ENCODE data around the gene SP100. TPM values are rescaled to one million over a fixed set of nuclear protein-coding genes. Genes with fewer than 3 reads are reported as not detected.
A peak's percentile ranks its signal among the peaks of the same experiment; 100 is the strongest.

The SP100 gene
- total RNA-seq, 1 donor from 2014 or later = 26.6 TPM

GRCh38 chr2:230447036-230447435 lies 31.0 kb downstream of the SP100 start:
- Histone ChIP-seq H3K36me3 (ENCODE audit: control insufficient read depth, insufficient read depth, low read length) (peaks cover 12% of the 10 kb centered on the region), H3K27me3 (ENCODE audit: control insufficient read depth, insufficient read depth, low read length) (no peaks in the 10 kb centered on the region), H3K4me3 (ENCODE audit: low read depth, low read length) (no peak overlapping the region)
- TF ChIP-seq CTCF (IDR thresholded peaks at IDR 0.05; ENCODE audit: insufficient read depth, low read length, severe bottlenecking) = no peak
- DNase-seq (ENCODE audit: low read depth) (no peak), FAIRE-seq (no peak)

GRCh38 chr2:230447455-230448451 lies 31.8 kb downstream of the SP100 start:
- H3K4me3 ChIP-seq (ENCODE audit: low read depth, low read length) = no peak overlapping the region
- TF ChIP-seq CTCF (IDR thresholded peaks at IDR 0.05; ENCODE audit: insufficient read depth, low read length, severe bottlenecking) = no peak
- H3K27me3 ChIP-seq (ENCODE audit: control insufficient read depth, insufficient read depth, low read length) = no peaks in the 10 kb centered on the region
- FAIRE-seq = no peak
- H3K36me3 ChIP-seq (ENCODE audit: control insufficient read depth, insufficient read depth, low read length) = peaks cover 12% of the 10 kb centered on the region
- DNase-seq (ENCODE audit: low read depth) = no peak

- no peak for FAIRE-seq
- Histone ChIP-seq H3K27me3 (ENCODE audit: control insufficient read depth, insufficient read depth, low read length) (no peaks in the 10 kb centered on the region), H3K4me3 (ENCODE audit: low read depth, low read length) (no peak overlapping the region), H3K36me3 (ENCODE audit: control insufficient read depth, insufficient read depth, low read length) (peaks cover 9% of the 10 kb centered on the region)
- DNase-seq (ENCODE audit: low read depth) = no peak
- TF ChIP-seq CTCF (IDR thresholded peaks at IDR 0.05; ENCODE audit: insufficient read depth, low read length, severe bottlenecking) = no peak
Observed at GRCh38 chr2:230449901-230450467, 34.0 kb downstream of the SP100 start.

- TF ChIP-seq CTCF (IDR thresholded peaks at IDR 0.05; ENCODE audit: insufficient read depth, low read length, severe bottlenecking) = no peak
- DNase-seq (ENCODE audit: low read depth) (no peak), FAIRE-seq (peak; percentile 7)
- H3K4me3 ChIP-seq (ENCODE audit: low read depth, low read length) = no peak overlapping the region
- no peaks in the 10 kb centered on the region for H3K27me3 ChIP-seq (ENCODE audit: control insufficient read depth, insufficient read depth, low read length)
- peaks cover 8% of the 10 kb centered on the region for H3K36me3 ChIP-seq (ENCODE audit: control insufficient read depth, insufficient read depth, low read length)
Observed at GRCh38 chr2:230453006-230453405, 37.0 kb downstream of the SP100 start.

GRCh38 chr2:230455005-230455684 lies 39.1 kb downstream of the SP100 start:
- no peak for DNase-seq (ENCODE audit: low read depth)
- no peak overlapping the region for H3K4me3 ChIP-seq (ENCODE audit: low read depth, low read length)
- no peaks in the 10 kb centered on the region for H3K27me3 ChIP-seq (ENCODE audit: control insufficient read depth, insufficient read depth, low read length)
- H3K36me3 ChIP-seq (ENCODE audit: control insufficient read depth, insufficient read depth, low read length) = peaks cover 4% of the 10 kb centered on the region
- FAIRE-seq = no peak
- no peak for TF ChIP-seq CTCF (IDR thresholded peaks at IDR 0.05; ENCODE audit: insufficient read depth, low read length, severe bottlenecking)
